GM19193 (cell line): ENCODE results near the gene MET.

Experiments used
- POLR2A ChIP-seq: IDR thresholded peaks from 4 replicates; pipeline ENCODE4 v1.6.1; 2011; ENCODE audit not compliant: insufficient read depth, insufficient read length; ENCODE audit errors: extremely low read depth

The MET gene

DNA sequence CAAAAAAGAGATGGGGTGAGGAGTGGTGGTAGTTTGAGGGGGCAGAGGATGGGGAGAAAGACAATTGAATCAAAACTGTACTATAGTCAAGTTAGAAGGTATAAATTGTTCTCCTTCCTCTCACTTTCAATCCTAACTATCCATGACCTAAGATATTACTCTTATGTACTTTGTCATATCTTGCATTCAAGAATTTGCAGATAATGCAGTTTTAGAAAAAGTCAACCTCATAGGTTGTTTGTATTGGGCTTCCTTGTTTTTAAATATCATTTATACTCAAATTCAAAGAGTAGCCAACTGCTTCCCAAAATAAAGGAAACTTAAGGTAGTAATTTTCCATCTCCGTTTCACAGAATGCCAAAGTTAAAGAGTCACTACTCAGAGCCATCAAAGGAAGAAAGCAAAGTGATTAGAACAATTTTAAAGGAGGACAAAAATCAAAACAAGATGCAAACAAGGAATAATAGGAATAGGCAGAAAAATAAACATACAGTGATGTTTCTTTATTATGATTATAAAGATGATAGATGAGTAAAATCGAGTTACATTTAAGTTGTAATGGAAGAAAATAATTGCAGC, 32.7 kb downstream of the MET start:
- no peak for TF ChIP-seq POLR2A

DNA sequence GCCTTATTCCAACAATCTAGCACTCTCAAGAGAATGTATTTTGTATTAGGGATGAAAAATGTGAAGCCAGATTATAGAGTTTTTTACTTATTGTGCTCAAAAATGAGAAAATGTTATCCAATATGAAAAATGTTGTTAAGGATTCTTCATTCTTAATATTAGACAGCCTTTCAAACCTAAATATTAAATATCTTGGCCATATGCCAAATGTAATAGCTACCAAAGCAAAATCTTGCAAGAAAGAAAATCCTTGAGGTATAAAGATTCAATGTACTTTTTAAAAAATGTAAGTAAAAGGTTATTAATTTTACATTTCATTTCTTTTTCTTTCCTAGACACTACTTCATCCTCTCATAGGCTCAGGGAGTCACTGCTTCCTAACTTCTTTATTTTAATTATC, 33.4 kb downstream of the MET start:
- no peak for TF ChIP-seq POLR2A

DNA sequence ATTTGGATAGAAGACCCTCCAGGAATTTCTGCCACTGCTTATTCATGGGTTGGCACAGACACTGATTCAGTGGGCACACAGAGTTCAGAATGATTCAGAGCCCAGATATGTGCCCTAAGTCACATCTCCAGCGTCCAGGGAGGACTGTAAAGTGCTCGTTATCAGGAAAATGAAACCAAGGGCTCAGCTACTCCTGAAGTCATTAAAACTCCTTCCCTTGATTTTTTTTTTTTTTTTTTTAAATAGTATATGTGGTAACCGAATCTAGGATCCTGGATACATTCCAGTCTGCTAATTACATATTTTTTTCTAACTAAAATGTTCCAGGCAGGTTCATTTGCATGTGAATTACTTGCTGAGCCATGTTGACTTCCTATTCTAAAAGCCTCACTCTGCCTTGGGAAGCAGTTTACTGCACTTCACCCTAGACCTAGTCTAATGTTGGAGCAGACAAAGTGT, 34.7 kb downstream of the MET start:
- no peak for TF ChIP-seq POLR2A

DNA sequence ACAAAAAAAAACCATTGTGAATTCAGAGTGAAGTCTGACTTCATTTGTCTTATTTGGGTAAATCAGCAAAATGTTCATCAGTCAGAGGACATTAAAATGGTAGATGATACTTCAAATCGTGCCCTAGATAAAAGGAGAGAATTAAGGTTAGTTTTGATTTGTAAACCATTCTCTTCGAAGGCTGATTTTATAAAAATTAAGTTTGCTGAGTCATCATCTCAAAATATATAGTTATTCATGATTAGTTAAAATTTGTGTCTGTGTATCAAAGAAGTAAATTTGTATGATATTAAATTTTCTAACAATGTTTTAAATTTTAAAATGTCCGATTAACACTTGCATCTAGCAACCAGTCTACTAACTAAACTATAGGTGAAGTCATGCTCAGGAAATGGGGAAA, 35.3 kb downstream of the MET start:
- TF ChIP-seq POLR2A: no peak

DNA sequence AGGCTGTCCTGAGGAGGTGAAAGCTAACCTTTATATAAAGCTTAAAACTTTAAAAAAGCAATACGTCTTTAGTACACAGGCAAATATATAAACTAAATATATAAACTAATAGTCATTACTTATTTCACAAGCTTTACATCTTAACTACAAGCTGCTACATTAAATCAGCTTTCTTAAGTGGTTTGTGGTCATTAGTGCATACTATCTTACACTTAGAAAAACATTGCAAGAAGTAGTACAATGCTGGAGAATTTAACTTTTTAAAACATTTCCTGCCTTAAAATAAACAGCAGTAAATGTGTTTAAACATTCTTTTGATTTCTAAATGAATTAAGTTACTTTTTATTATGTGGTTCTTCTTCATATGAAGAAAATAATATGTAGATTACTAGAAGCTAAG, 36.3 kb downstream of the MET start:
- no peak for TF ChIP-seq POLR2A

DNA sequence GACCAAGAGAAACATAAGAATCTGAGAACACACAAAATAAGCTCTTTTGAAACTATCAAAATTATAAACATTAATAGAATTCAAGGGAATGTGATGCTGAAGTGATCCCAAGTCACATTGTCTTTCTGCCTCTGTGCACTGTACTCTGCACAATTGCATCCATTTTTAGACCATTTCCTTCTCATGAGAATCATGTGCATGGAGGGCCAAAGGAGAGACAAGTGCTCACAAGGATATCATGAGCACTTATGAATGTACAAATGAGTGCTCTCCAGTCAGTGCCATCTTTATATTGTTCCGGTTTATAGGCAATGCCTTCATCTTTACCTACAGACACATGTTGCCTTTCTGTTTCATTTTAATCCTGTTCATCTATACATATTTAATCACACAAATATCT, 36.9 kb downstream of the MET start:
- TF ChIP-seq POLR2A: no peak

DNA sequence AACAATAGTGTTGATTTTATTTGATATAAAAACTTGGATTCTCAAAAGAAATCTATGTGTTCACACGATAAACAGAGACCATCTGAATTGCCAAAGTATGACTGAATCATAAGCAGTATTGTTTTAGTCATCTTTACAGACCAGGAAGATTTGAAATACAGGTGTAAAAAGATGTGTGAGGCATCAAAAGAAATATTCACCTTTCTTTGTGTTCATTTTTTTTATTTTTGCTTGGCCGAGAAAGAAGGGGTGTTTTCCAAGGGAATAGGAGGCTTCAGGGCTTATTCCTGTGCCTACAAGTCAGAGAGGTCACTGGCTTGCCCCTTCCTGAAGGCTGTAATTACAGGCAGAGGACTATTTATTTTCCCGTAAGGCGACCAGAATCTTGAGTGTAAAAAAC, 37.3 kb downstream of the MET start:
- TF ChIP-seq POLR2A: no peak

DNA sequence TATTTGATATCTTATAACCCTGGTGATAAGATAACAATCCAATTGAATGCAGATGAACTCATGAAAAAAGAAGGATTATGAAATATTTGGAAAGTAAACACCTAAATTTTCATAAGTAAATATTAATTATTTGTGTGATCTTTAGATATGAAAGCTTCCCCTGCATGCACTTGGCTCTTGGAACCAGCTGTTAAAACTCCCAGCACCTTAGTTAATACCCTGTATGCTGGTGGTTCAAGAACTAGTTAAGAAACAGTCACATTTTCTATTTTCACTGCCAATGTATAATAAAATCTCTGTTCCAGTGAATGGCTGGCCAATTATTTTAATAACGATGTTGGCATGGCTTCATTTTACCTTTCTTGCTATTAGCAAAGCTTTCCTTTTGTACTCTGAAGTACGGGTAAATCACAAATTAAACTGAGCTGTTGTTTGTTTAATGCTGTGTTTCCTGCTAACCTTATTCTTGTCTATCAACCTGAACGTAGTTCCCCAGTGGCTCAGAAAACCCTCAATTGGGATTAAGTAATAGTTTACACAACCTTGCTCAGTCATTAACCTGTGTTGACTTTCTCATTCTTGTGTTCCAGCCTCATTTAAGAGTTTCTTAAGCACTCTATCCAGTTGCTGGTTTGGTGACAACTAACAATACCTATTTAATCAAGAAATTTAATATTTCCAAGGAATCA, 38.9 kb downstream of the MET start:
- no peak for TF ChIP-seq POLR2A

DNA sequence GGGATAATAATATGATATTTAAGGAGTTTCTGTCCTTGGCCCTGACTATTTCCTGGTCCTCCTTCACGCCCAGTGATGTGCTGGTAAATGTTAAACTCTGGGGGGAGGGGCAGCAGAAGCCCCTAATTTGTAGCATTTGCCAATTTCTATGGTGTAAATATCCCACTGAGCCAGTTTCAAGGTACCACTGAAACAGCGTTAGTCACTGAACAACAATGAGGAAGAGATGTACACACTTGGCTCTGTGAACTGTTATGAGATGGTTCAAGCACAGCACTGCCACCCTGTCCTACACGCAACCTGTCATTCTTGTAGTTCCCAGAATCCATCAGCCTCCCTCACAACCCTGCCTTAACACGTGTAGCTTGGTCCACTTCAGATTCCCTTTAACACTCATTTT, 39.8 kb downstream of the MET start:
- no peak for TF ChIP-seq POLR2A

DNA sequence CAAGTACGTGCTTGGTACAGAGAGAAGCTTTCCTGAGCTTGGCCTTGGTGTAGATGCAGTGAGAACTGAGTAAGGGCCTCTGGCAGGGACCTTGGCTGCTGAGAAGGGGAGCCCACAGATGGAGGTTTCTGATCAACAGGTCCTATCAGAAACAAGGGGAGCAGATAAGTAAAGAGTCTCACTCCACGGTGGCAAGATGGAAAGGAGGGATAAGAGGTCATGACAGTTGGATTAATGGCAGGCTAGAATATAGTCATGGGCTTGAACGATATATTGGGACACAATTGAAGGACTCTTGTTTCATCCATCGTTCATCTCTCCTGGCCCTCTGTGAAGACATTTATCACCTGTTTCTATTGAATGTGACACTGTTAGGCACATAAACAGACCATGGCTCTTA, 41.5 kb downstream of the MET start:
- no peak for TF ChIP-seq POLR2A

DNA sequence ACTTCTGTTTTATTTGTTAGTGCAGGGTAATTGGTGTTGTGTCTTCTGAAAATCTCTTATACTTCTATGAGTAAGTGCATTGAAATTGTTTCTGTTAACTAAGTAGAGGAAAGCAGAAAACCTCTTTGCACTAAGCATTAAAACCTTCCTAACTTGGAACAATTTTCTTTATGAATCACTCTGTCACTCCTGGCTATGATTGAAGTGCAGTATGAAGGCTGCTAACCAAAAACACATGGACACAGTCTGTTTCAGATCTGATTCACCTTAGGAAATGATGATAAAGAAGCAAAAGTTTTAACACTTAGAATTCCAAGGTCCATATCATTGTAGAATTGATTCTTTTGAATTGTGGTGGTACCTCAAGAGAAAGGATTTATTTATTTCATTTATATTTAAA, 41.9 kb downstream of the MET start:
- no peak for TF ChIP-seq POLR2A

DNA sequence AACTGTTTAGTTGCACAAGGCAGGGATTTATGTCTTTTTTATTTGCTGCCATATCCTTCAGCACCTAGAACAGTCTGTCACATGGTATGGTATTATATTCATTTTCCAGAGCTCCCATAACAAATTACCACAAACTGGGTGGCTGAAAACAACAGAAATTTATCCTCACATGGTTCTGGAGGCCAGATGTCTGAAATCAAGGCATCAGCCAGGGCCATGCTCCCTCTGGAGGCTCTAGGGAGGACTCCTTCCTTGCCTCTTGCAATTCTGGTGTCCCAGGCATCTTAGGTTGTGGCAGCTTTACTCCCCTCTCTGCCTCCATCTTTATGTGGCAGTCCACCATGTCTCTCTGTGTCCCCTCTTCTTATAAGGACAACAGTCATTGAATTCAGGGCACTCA, 43.1 kb downstream of the MET start:
- TF ChIP-seq POLR2A: no peak

DNA sequence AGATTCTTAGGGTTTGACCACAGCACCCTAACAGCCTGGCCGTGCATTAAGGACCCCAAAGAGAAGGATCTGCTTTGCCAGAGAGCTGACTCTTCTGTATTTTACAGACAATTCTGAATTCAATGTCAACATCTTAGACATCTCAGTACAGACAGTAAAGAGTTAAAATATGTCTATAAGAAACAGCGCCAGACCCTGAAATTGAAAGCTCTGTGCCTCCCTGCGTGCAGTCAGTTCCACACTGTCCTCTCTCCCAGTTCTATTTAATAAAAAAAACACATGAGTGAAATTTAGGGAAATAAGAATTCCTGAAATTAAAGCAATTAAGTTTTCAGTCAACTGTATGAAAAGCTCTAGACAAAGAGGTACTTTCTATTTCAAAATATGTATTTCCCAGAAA, 45.1 kb downstream of the MET start:
- no peak for TF ChIP-seq POLR2A

DNA sequence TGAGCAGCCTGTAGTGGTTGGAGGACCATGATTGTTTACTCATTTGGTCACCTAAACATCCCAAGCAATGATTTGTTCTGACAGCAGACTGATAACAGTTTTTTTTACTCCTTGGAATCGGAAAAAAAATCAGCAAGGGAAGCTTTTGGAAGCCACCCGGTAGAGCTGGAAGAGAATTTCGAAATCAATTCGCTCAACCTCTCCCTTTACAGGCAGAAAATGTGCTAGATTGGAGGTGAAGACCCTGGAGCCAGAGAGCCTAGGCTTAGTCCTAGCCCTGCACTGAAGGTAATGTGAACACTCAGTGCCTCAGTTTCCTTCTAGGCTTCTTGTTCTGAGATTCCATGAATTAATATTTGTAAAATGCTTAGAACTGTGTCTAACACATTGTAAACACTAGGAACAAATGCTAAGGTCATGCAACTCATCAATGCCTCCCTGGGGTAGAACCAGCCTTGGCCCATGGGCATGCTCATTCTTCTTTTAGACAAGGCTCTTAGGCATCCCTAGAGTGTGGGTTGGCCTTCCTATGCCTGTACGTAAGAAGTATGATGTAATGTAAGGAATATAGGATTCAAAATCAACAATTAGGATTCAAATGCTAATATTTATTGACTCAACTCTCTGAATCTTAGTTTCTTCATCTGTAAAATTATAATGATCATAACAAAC, 52.7 kb downstream of the MET start:
- TF ChIP-seq POLR2A: no peak

DNA sequence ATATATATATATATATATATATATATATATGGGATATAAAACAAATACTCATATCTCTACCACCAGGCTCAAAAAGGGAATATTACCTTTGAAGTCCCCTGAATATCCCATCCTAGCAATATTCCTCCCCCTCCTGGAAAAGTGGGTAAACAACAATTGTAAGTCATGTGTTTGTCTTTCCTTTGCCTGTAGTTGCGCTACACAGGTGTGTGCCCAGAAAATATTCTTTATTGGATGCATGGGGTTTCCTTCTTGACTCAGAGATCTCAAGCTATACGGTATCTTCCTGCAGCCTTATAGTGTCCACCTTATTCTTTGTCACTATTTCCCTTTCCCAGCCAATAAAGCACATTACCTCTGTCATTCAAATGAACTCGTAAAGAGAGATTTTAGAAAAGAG, 54.2 kb downstream of the MET start:
- no peak for TF ChIP-seq POLR2A
